Mesendoderm (in vitro differentiated cells): ENCODE measurements around the gene NFAM1.

Experiments
- DNase-seq: peaks from one replicate; pipeline ENCODE4 v3.0.0; 2013
- H2AK5ac ChIP-seq: 2 replicates; pipeline ENCODE4 v1.6.1; 2013; ENCODE audit warnings: low read length, inconsistent platforms
- H2BK120ac ChIP-seq: 2 replicates; pipeline ENCODE4 v1.6.1; 2013; ENCODE audit warnings: low read depth, mild to moderate bottlenecking, low read length, moderate library complexity, mixed read lengths
- H2BK15ac ChIP-seq: replicated peaks from 2 replicates; pipeline ENCODE4 v1.6.1; 2013; ENCODE audit warnings: low read depth, mild to moderate bottlenecking, moderate library complexity
- H2BK5ac ChIP-seq: 2 replicates; pipeline ENCODE4 v1.6.1; 2013; ENCODE audit warnings: low read length, inconsistent platforms
- H3K18ac ChIP-seq: 2 replicates; pipeline ENCODE4 v1.6.1; 2013; ENCODE audit warnings: mild to moderate bottlenecking, low read length, mixed read lengths
- H3K23ac ChIP-seq: one replicate; pipeline ENCODE4 v1.6.1; 2013; ENCODE audit warnings: low read length
- H3K27ac ChIP-seq: 2 replicates; pipeline ENCODE4 v1.5.1; 2013; ENCODE audit warnings: low read depth, mild to moderate bottlenecking, inconsistent platforms, low read length, moderate library complexity
- H3K27me3 ChIP-seq: 2 replicates; pipeline ENCODE4 v1.6.1; 2013; ENCODE audit warnings: low read length, control low read depth, mild to moderate bottlenecking, inconsistent platforms; ENCODE audit not compliant: insufficient read depth, poor library complexity
- H3K36me3 ChIP-seq: 2 replicates; pipeline ENCODE4 v1.6.1; 2013; ENCODE audit warnings: low read length, inconsistent platforms; ENCODE audit not compliant: control insufficient read depth, insufficient read depth
- H3K4ac ChIP-seq: one replicate; pipeline ENCODE4 v1.6.1; 2013; ENCODE audit warnings: low read depth, mild to moderate bottlenecking, low read length, moderate library complexity
- H3K4me1 ChIP-seq: 2 replicates; pipeline ENCODE4 v1.6.1; 2013; ENCODE audit warnings: low read depth, low read length, inconsistent platforms; ENCODE audit not compliant: control insufficient read depth
- H3K4me2 ChIP-seq: 2 replicates; pipeline ENCODE4 v1.6.1; 2013; ENCODE audit warnings: low read length
- H3K4me3 ChIP-seq: 2 replicates; pipeline ENCODE4 v1.5.1; 2013; ENCODE audit warnings: mild to moderate bottlenecking, low read length
- H3K56ac ChIP-seq: one replicate; pipeline ENCODE4 v1.6.1; 2013; ENCODE audit warnings: low read length
- H3K79me1 ChIP-seq: 2 replicates; pipeline ENCODE4 v1.6.1; 2013; ENCODE audit warnings: low read length, inconsistent platforms
- H3K79me2 ChIP-seq: 2 replicates; pipeline ENCODE4 v1.6.1; 2013; ENCODE audit warnings: mild to moderate bottlenecking, low read length; ENCODE audit not compliant: control insufficient read depth, insufficient read depth
- H3K9ac ChIP-seq: 2 replicates; pipeline ENCODE4 v1.6.1; 2013; ENCODE audit warnings: low read length, inconsistent platforms
- H4K5ac ChIP-seq: one replicate; pipeline ENCODE4 v1.6.1; 2013; ENCODE audit warnings: low read length
- H4K8ac ChIP-seq: one replicate; pipeline ENCODE4 v1.6.1; 2013; ENCODE audit warnings: low read depth, mild to moderate bottlenecking, control low read depth, low read length, moderate library complexity
- WGBS: extraction: QIAGEN DNeasy Blood & Tissue Kit; methylation state at CpG from one replicate; pipeline ENCODE4 v1.1.7; 2013; ENCODE audit warnings: low lambda C conversion rate, missing lambda C conversion rate; ENCODE audit not compliant: insufficient coverage; ENCODE audit errors: extremely low coverage; 5-methylcytosine and 5-hydroxymethylcytosine counted together

Gene NFAM1

DNA sequence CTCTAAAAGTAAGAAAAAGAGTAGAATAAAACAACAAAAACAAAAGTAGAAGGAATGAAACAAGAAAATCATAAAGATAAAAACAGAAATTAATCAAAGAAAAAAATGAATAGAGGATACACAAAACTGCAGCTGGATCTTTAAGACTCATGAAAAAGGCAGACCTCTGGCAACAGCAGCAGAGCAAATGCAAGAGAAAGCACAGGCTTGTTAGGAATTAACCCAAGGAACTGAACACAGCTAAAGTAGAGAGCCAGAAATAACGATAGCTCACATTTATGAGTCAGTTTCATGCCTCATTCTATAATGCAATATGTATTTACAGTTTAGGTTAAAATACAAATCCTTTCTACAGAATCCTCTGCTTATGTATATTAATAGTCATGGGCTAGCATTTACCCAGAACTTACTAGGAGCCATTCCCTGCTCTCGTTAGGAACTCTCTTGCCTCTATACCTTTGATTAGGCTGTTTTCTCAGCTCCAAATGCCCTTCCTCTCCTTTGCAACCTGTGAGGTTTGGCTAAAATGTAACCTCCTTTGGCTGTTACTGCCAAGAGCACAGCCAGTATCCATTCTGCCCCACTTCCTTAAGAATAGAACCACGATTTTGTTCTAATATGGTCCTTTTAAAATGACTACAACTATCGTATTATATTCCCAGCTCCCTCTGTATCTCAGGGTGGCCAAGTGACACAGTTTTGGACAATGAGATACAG lies 38.3 kb upstream of the NFAM1 start:
- Histone ChIP-seq H4K8ac (no peak overlapping the region), H3K27me3 (no peaks in the 10 kb centered on the region), H2BK15ac (no peak overlapping the region), H3K56ac (no peak overlapping the region), H2AK5ac (no peak overlapping the region), H3K4me3 (no peak overlapping the region), H3K4me2 (no peak overlapping the region), H3K9ac (no peak overlapping the region), H3K4ac (no peak overlapping the region), H3K27ac (no peak overlapping the region), H3K79me1 (no peaks in the 10 kb centered on the region), H2BK120ac (no peak overlapping the region), H3K79me2 (no peaks in the 10 kb centered on the region), H2BK5ac (no peak overlapping the region), H3K23ac (no peak overlapping the region), H3K18ac (no peak overlapping the region), H3K4me1 (no peaks in the 10 kb centered on the region), H3K36me3 (no peaks in the 10 kb centered on the region), H4K5ac (no peak overlapping the region)
- no CpG with 5 or more reads among the region's 4 CpGs for WGBS
- DNase-seq: no peak

DNA sequence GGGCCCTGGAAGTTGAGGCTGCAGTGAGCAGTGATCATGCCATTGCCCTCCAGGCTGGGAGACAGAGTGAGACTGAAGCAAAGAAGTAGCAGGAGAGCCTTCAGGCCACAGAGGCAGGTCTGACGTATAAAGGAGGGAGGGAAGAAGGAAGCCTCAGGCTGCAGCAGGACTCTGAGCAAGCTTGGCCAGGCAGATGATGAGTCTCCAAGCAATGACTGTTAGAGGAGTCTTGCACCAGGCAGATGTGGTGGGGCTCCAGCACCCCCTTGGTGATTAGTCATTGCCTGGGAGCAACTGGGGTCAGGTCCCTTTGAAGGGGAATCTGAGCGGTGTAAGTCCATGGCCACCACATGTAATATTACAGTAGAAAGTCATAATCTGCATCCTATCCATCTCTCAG lies 36.6 kb upstream of the NFAM1 start:
- Histone ChIP-seq H3K4ac (no peak overlapping the region), H3K56ac (no peak overlapping the region), H4K5ac (no peak overlapping the region), H3K18ac (no peak overlapping the region), H3K27me3 (no peaks in the 10 kb centered on the region), H3K4me1 (no peaks in the 10 kb centered on the region), H3K4me3 (no peak overlapping the region), H3K4me2 (no peak overlapping the region), H2BK15ac (no peak overlapping the region), H2AK5ac (no peak overlapping the region), H3K79me2 (no peaks in the 10 kb centered on the region), H3K79me1 (no peaks in the 10 kb centered on the region), H3K23ac (no peak overlapping the region), H2BK120ac (no peak overlapping the region), H3K27ac (no peak overlapping the region), H3K36me3 (no peaks in the 10 kb centered on the region), H3K9ac (no peak overlapping the region), H4K8ac (no peak overlapping the region), H2BK5ac (no peak overlapping the region)
- no CpG with 5 or more reads among the region's 2 CpGs for WGBS
- no peak for DNase-seq

DNA sequence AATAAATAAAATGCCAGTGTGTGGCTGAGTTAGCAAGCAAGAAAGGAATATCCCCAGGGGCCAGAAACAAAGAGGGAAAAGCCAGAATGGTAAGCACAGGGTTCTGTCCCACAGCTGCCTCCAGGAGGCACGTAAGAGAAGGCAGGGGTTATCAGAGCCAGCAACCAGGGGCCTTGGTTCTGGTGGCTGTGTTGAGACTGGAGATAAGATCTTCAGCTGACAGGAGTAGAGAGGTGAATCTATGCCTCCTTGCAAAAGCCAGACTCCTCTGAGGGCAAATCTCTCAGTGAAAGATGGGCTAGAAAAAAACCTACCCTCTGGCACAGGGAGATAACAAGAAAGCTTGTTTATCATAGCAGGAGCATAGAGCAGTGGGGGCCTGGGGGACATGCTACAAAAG lies 29.8 kb upstream of the NFAM1 start:
- Histone ChIP-seq H4K8ac (no peak overlapping the region), H2BK15ac (no peak overlapping the region), H3K36me3 (no peaks in the 10 kb centered on the region), H3K4me3 (no peak overlapping the region), H3K9ac (no peak overlapping the region), H3K23ac (no peak overlapping the region), H3K18ac (no peak overlapping the region), H3K4ac (no peak overlapping the region), H3K79me2 (no peaks in the 10 kb centered on the region), H2AK5ac (no peak overlapping the region), H3K27ac (peak overlapping the region; percentile 19), H3K56ac (no peak overlapping the region), H3K79me1 (no peaks in the 10 kb centered on the region), H3K4me2 (no peak overlapping the region), H3K4me1 (peaks cover 4% of the 10 kb centered on the region), H3K27me3 (no peaks in the 10 kb centered on the region), H4K5ac (no peak overlapping the region), H2BK5ac (no peak overlapping the region), H2BK120ac (no peak overlapping the region)
- peak; percentile 83 for DNase-seq
- no CpG with 5 or more reads among the region's 1 CpG for WGBS

DNA sequence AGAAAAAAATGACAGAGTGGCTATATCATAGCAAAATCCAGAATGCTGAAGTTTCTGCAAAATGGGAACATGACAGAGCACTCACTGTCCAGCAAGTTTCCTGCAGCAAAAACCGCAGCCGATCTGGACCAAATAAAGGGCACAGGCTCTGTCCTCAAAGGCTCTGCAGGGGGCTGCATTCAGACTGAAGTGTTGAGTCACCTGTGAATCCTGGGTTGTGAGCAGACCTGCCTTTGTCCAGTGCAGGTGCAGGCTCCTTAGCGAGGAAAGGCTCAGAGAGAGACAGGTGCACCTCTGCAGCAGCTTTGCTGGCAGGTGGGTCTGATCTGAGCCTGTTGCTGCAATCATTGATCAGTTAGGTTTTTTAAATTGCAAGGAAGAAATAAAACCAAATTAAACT lies 29.3 kb upstream of the NFAM1 start:
- Histone ChIP-seq H3K79me1 (no peaks in the 10 kb centered on the region), H2AK5ac (no peak overlapping the region), H3K9ac (no peak overlapping the region), H2BK120ac (no peak overlapping the region), H3K27ac (no peak overlapping the region), H3K4me1 (peaks cover 4% of the 10 kb centered on the region), H3K27me3 (no peaks in the 10 kb centered on the region), H3K79me2 (no peaks in the 10 kb centered on the region), H3K23ac (no peak overlapping the region), H4K8ac (no peak overlapping the region), H2BK5ac (no peak overlapping the region), H3K4me3 (no peak overlapping the region), H3K56ac (no peak overlapping the region), H2BK15ac (no peak overlapping the region), H3K36me3 (no peaks in the 10 kb centered on the region), H3K4ac (no peak overlapping the region), H4K5ac (no peak overlapping the region), H3K18ac (no peak overlapping the region), H3K4me2 (no peak overlapping the region)
- no peak for DNase-seq
- WGBS: no CpG with 5 or more reads among the region's 3 CpGs

DNA sequence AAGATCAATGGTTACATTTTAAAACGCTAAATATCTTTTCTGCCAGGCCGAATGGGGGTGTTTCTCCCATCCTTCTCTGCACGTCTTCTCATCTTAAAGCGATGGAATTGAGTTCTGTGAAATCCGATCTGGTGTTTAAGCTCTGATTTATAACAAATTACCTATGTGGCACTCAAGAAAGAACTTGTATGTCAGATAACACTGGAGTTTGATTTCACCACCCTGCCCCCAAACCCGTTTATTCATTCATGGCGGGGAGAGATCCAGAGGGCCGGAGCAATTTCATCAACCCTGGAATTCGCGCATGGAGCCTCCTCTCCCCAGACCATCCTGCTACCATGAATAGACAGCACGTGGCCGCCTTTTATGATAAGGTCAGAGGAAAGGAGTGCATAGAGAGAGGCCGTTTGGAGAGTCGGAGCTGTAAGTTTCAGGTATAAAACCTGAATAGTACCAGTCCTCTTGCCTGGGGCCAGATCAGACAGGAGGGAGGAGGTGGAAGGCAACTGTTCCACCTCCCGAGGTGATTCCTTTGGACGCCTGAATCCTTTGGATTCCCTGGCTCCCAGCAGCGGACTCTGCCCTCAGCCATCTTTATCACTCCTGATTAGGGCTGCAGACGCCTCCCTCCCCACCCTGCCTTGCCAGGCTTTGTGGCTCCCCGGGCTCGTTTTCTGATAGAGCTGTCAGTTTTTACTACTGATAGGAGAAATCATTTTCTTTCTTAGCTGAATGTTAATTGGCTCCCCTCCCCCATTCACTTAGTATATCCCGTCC lies 27.3 kb upstream of the NFAM1 start:
- Histone ChIP-seq H3K4ac (no peak overlapping the region), H3K4me3 (no peak overlapping the region), H3K18ac (no peak overlapping the region), H3K79me2 (no peaks in the 10 kb centered on the region), H2AK5ac (no peak overlapping the region), H3K4me1 (peaks cover 4% of the 10 kb centered on the region), H2BK120ac (no peak overlapping the region), H2BK5ac (peak overlapping the region; percentile 72), H3K4me2 (no peak overlapping the region), H3K27ac (peak overlapping the region; percentile 63), H3K9ac (peak overlapping the region; percentile 13), H3K79me1 (no peaks in the 10 kb centered on the region), H3K23ac (no peak overlapping the region), H4K5ac (no peak overlapping the region), H3K36me3 (no peaks in the 10 kb centered on the region), H4K8ac (no peak overlapping the region), H2BK15ac (no peak overlapping the region), H3K56ac (peak overlapping the region; percentile 54), H3K27me3 (no peaks in the 10 kb centered on the region)
- peak; percentile 62 for DNase-seq
- no CpG with 5 or more reads among the region's 21 CpGs for WGBS
